ENCODE data around the gene RXFP4. TPM values are rescaled to one million over a fixed set of nuclear protein-coding genes. Genes with fewer than 3 reads are reported as not detected.

Gene RXFP4
- total RNA-seq, 1 donor from 2014 or later = not detected

GRCh38 chr1:155957411-155957915 lies 16.0 kb downstream of the RXFP4 start:
- no peaks in the 10 kb centered on the region for H3K27me3 Mint-ChIP-seq
- DNase-seq = no peak
- no peaks in the 10 kb centered on the region for H3K9me3 Mint-ChIP-seq
- H3K27ac Mint-ChIP-seq = no peak overlapping the region
- no peak overlapping the region for H3K4me3 Mint-ChIP-seq
- intact Hi-C loops (cut with micrococcal nuclease) = no loop called here
- peaks cover 70% of the 10 kb centered on the region for H3K36me3 Mint-ChIP-seq (ENCODE audit: low read depth)
- peaks cover 4% of the 10 kb centered on the region for H3K4me1 Mint-ChIP-seq

- Mint-ChIP-seq H3K4me3 (no peak overlapping the region), H3K27ac (peak overlapping the region; percentile 66), H3K9me3 (no peaks in the 10 kb centered on the region), H3K4me1 (peaks cover 13% of the 10 kb centered on the region), H3K27me3 (no peaks in the 10 kb centered on the region), H3K36me3 (ENCODE audit: low read depth) (peaks cover 65% of the 10 kb centered on the region)
- intact Hi-C loops (cut with micrococcal nuclease) = no loop called here
- no peak for DNase-seq
These were observed 18.8 kb downstream of the RXFP4 start for GRCh38 chr1:155960081-155960745.

GRCh38 chr1:155961937-155962336 lies 20.5 kb downstream of the RXFP4 start:
- H3K4me1 Mint-ChIP-seq = peaks cover 20% of the 10 kb centered on the region
- peaks cover 79% of the 10 kb centered on the region for H3K36me3 Mint-ChIP-seq (ENCODE audit: low read depth)
- no peaks in the 10 kb centered on the region for H3K27me3 Mint-ChIP-seq
- no peak overlapping the region for H3K4me3 Mint-ChIP-seq
- no peaks in the 10 kb centered on the region for H3K9me3 Mint-ChIP-seq
- intact Hi-C loops (cut with micrococcal nuclease) = no loop called here
- DNase-seq = no peak
- H3K27ac Mint-ChIP-seq = peak overlapping the region; percentile 48

- DNase-seq = no peak
- H3K4me1 Mint-ChIP-seq = peaks cover 27% of the 10 kb centered on the region
- intact Hi-C loops (cut with micrococcal nuclease) = no loop called here
- H3K27ac Mint-ChIP-seq = no peak overlapping the region
- H3K36me3 Mint-ChIP-seq (ENCODE audit: low read depth) = peaks cover 76% of the 10 kb centered on the region
- no peaks in the 10 kb centered on the region for H3K9me3 Mint-ChIP-seq
- H3K27me3 Mint-ChIP-seq = no peaks in the 10 kb centered on the region
- no peak overlapping the region for H3K4me3 Mint-ChIP-seq
These were observed 21.3 kb downstream of the RXFP4 start for GRCh38 chr1:155962599-155963211.

GRCh38 chr1:155964193-155964592 lies 22.8 kb downstream of the RXFP4 start:
- peaks cover 82% of the 10 kb centered on the region for H3K36me3 Mint-ChIP-seq (ENCODE audit: low read depth)
- peaks cover 41% of the 10 kb centered on the region for H3K4me1 Mint-ChIP-seq

GRCh38 chr1:155966135-155966534 lies 24.7 kb downstream of the RXFP4 start:
- intact Hi-C loops (cut with micrococcal nuclease) = no loop called here
- H3K27me3 Mint-ChIP-seq = no peaks in the 10 kb centered on the region
- H3K9me3 Mint-ChIP-seq = no peaks in the 10 kb centered on the region
- H3K36me3 Mint-ChIP-seq (ENCODE audit: low read depth) = peaks cover 79% of the 10 kb centered on the region
- H3K4me1 Mint-ChIP-seq = peaks cover 58% of the 10 kb centered on the region
- no peak overlapping the region for H3K4me3 Mint-ChIP-seq
- peak overlapping the region; percentile 79 for H3K27ac Mint-ChIP-seq
- no peak for DNase-seq

More at GRCh38 chr1:155964193-155964592, 22.8 kb downstream of the RXFP4 start:
- H3K27me3 Mint-ChIP-seq = no peaks in the 10 kb centered on the region
- no peak for DNase-seq
- no peak overlapping the region for H3K4me3 Mint-ChIP-seq
- intact Hi-C loops (cut with micrococcal nuclease) = no loop called here
- H3K27ac Mint-ChIP-seq = peak overlapping the region; percentile 62
- H3K9me3 Mint-ChIP-seq = no peaks in the 10 kb centered on the region

GRCh38 chr1:155966750-155967149 lies 25.3 kb downstream of the RXFP4 start:
- no peak for DNase-seq
- intact Hi-C loops (cut with micrococcal nuclease) = no loop called here
- H3K4me1 Mint-ChIP-seq = peaks cover 61% of the 10 kb centered on the region
- H3K4me3 Mint-ChIP-seq = peak overlapping the region; percentile 50
- H3K36me3 Mint-ChIP-seq (ENCODE audit: low read depth) = peaks cover 75% of the 10 kb centered on the region
- peak overlapping the region; percentile 79 for H3K27ac Mint-ChIP-seq
- H3K9me3 Mint-ChIP-seq = no peaks in the 10 kb centered on the region
- no peaks in the 10 kb centered on the region for H3K27me3 Mint-ChIP-seq

GRCh38 chr1:155967341-155968050 lies 26.1 kb downstream of the RXFP4 start:
- peak; percentile 76 for DNase-seq
- H3K27me3 Mint-ChIP-seq = no peaks in the 10 kb centered on the region
- peaks cover 71% of the 10 kb centered on the region for H3K36me3 Mint-ChIP-seq (ENCODE audit: low read depth)
- peaks cover 66% of the 10 kb centered on the region for H3K4me1 Mint-ChIP-seq
- H3K4me3 Mint-ChIP-seq = peak overlapping the region; percentile 79
- no peaks in the 10 kb centered on the region for H3K9me3 Mint-ChIP-seq
- H3K27ac Mint-ChIP-seq = peak overlapping the region; percentile 90
- intact Hi-C loops (cut with micrococcal nuclease) = no loop called here

GRCh38 chr1:155968051-155968400 lies 26.6 kb downstream of the RXFP4 start:
- Mint-ChIP-seq H3K36me3 (ENCODE audit: low read depth) (peaks cover 71% of the 10 kb centered on the region), H3K27ac (peak overlapping the region; percentile 90), H3K4me1 (peaks cover 68% of the 10 kb centered on the region), H3K9me3 (no peaks in the 10 kb centered on the region), H3K4me3 (peak overlapping the region; percentile 79), H3K27me3 (no peaks in the 10 kb centered on the region)
- DNase-seq = no peak
- intact Hi-C loops (cut with micrococcal nuclease) = no loop called here

- Mint-ChIP-seq H3K4me1 (peaks cover 74% of the 10 kb centered on the region), H3K4me3 (peak overlapping the region; percentile 79), H3K27ac (peak overlapping the region; percentile 90), H3K36me3 (ENCODE audit: low read depth) (peaks cover 74% of the 10 kb centered on the region), H3K9me3 (no peaks in the 10 kb centered on the region), H3K27me3 (no peaks in the 10 kb centered on the region)
- intact Hi-C loops (cut with micrococcal nuclease) = no loop called here
- no peak for DNase-seq
These were observed 27.2 kb downstream of the RXFP4 start for GRCh38 chr1:155968670-155969069.

GRCh38 chr1:155969377-155969791 lies 27.9 kb downstream of the RXFP4 start:
- intact Hi-C loops (cut with micrococcal nuclease) = no loop called here
- H3K4me1 Mint-ChIP-seq = peaks cover 78% of the 10 kb centered on the region
- peak overlapping the region; percentile 91 for H3K27ac Mint-ChIP-seq

GRCh38 chr1:155970531-155971167 lies 29.2 kb downstream of the RXFP4 start:
- H3K4me3 Mint-ChIP-seq = peak overlapping the region; percentile 79
- peaks cover 88% of the 10 kb centered on the region for H3K4me1 Mint-ChIP-seq
- H3K9me3 Mint-ChIP-seq = no peaks in the 10 kb centered on the region
- H3K36me3 Mint-ChIP-seq (ENCODE audit: low read depth) = peaks cover 71% of the 10 kb centered on the region
- intact Hi-C loops (cut with micrococcal nuclease) = no loop called here
- H3K27ac Mint-ChIP-seq = peak overlapping the region; percentile 91
- no peaks in the 10 kb centered on the region for H3K27me3 Mint-ChIP-seq
- peak; percentile 71 for DNase-seq

More at GRCh38 chr1:155969377-155969791, 27.9 kb downstream of the RXFP4 start:
- H3K36me3 Mint-ChIP-seq (ENCODE audit: low read depth) = peaks cover 74% of the 10 kb centered on the region
- no peak for DNase-seq
- peak overlapping the region; percentile 79 for H3K4me3 Mint-ChIP-seq
- H3K27me3 Mint-ChIP-seq = no peaks in the 10 kb centered on the region
- no peaks in the 10 kb centered on the region for H3K9me3 Mint-ChIP-seq

GRCh38 chr1:155971910-155972809 lies 30.7 kb downstream of the RXFP4 start:
- H3K27ac Mint-ChIP-seq = peak overlapping the region; percentile 68
- H3K36me3 Mint-ChIP-seq (ENCODE audit: low read depth) = peaks cover 69% of the 10 kb centered on the region
- H3K4me1 Mint-ChIP-seq = peaks cover 90% of the 10 kb centered on the region
- DNase-seq = no peak
- intact Hi-C loops (cut with micrococcal nuclease) = no loop called here
- peak overlapping the region; percentile 72 for H3K4me3 Mint-ChIP-seq
- no peaks in the 10 kb centered on the region for H3K27me3 Mint-ChIP-seq
- no peaks in the 10 kb centered on the region for H3K9me3 Mint-ChIP-seq
